HG03575 (cell line): Measurements from ENCODE around the gene B2M.
"Not testable (repeated sequence)": the region's sequence is repeated elsewhere in the genome, so short reads cannot be mapped to it uniquely, and the experiment has no call there.

ENCODE experiments used
- ATAC-seq: cut with Tn5 transposase; IDR thresholded peaks from one replicate; pipeline ENCODE4 v1.9.1; 2021; ENCODE audit not compliant: unreplicated experiment, insufficient number of reproducible peaks, low FRiP score; ENCODE audit errors: extremely low read depth

B2M gene

DNA sequence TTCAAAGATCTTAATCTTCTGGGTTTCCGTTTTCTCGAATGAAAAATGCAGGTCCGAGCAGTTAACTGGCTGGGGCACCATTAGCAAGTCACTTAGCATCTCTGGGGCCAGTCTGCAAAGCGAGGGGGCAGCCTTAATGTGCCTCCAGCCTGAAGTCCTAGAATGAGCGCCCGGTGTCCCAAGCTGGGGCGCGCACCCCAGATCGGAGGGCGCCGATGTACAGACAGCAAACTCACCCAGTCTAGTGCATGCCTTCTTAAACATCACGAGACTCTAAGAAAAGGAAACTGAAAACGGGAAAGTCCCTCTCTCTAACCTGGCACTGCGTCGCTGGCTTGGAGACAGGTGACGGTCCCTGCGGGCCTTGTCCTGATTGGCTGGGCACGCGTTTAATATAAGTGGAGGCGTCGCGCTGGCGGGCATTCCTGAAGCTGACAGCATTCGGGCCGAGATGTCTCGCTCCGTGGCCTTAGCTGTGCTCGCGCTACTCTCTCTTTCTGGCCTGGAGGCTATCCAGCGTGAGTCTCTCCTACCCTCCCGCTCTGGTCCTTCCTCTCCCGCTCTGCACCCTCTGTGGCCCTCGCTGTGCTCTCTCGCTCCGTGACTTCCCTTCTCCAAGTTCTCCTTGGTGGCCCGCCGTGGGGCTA, at the start of gene B2M, which contains the start of gene PATL2:
B2M (plus strand) TSS at position 422 of the 647 bp plus-strand sequence; CDS start at position 452, 30 bp downstream.
PATL2 (minus strand) TSS at position 228 of the 647 bp plus-strand sequence. CDS start 34,833 bp downstream, outside the sequence.
- ATAC-seq: peak; percentile 82

DNA sequence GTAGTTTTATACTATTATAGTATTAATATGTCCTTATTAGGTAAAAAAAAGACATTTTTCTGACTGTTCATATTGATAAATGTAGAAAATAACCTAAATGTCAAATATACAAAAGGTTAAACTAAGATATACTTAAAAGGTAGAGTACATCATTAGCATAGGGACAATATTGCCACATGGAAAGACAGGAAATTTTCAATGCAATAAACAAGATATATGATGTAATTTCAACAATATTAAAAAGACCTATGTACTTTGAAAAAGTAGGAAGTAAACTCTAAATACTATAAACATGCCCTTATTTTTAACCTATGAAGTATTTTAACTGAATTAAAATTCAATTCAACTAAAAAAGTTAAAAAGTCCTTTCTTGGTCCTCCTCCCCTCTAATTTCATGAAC, 49.7 kb upstream of the B2M start:
- no peak for ATAC-seq

DNA sequence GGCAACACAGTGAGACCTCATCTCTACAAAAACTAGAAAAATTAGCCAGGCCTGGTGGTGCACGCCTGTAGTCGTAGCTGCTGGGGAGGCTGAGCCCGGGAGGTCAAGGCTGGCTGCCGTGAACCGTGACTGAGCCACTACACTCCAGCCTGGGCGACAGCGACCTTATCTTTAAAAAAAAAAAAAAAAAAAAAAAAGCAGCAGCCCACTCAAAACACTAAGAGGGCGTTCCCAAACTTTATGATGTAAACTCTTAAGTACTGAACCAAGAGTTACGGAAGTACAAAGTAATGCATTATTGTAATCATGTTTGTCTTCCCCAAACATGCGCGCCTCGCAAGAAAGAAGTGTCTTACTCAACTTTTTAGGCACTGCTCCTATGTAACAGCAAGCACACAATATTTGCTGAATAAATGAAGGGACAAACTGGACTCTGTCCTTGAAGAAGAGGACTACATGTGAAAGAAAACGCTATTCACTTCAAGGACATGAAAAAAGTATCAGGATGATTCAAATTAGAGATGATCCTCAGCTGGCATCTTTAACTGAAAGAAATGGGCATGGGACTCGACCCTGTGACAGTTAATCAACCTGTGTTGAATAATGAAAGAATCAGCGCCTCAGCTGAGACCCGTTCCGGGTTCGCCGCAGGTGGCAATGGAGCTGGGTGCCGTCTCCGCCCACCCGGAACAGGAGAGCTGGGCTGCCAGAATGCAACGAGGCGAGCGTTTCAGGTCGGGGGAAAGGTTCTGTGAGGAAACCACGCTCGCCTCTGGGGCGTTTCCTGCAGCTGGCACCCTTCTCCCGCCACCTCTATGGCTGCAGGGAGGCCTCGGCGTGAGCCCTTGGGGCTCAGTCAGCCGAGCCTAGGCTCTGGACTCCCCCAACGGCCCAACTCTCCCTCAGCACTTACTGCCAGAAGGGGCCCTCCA, 48.6 kb upstream of the B2M start:
- ATAC-seq: peak; percentile 5

DNA sequence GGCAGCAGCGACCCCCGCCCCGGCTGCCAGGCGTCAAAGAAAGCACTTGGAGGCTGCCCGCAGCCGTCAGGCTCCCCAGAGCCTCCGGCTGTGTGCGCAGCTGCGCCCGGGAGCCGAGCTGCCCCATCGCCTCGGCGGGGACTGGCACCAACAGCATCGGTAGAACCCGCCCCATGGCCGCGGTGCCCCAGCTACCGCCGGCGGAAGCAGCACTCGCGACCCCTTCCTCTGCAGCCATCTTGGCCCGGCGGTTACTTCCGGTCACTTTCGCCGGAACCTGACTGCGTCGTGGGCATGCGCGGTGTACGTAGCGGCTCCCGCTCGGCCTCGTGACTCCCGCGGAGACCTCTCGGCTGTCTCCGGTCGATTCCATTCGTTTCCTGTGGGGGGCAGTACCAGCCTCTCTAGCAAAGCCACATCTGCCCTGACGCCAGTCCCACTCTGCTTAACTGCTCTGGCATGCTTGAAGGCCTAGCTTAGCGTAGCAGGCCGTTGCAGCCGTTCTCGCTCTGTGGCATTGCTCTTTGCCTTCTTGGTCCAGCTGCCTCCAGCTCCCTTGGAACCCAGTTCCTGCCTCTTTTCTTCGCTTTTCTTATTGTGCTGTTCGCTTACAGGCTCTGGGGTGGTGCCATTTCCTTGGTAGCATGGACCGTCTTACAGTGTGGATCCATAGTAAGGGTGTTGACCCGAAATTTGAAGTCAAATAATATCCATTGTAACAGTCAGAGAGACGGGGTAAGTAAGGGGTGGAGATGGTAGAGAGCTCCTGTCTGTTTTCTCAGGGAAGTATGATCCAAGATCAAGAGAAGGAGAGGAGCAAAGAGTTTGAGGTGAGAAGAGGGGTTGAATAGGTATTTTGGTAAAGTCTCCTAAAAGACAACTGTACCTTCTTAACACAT, 47.7 kb upstream of the B2M start, which contains the start of gene SPG11:
SPG11 (minus strand) TSS at position 253 of the 899 bp plus-strand sequence; CDS start at position 238, 15 bp downstream.
- ATAC-seq: peak; percentile 35

DNA sequence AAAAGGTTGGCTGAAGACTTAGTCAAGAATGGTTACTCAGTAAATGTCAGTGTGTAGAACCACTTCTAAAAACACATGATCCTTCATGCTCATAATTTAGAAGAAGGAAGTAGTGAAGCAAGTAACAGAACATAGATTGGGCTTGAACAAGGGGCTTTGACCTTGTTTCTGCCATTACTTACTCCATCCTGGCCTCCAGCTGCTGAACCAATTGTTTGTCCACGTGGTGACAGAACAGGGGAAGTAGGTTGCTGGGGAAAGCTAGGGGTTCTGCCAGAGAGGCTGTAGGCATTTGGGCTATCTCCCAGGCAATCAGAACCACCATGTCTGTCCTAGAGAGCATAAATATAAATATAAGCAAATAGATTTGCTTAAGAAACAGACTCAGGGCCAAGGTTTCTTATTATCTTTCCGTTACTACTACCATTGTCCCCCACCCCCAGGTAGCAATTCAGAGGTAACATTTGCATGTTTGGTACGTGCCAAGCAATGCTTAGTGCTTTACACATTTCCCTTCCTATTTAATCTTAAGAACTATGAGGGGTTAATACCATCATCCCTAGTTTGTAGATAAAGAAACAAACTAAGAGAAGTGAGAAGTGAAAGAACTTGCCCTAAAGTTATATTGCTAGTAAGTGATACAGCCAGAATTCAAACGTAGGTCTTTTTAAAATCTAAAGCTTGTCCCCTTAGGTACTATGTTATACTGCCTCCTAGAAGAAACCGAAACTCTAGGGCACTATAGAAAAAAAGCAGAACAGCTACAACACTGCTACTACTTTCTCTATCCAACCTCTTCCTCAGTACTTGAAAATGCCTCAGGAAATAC, 44.9 kb upstream of the B2M start:
- ATAC-seq: no peak

DNA sequence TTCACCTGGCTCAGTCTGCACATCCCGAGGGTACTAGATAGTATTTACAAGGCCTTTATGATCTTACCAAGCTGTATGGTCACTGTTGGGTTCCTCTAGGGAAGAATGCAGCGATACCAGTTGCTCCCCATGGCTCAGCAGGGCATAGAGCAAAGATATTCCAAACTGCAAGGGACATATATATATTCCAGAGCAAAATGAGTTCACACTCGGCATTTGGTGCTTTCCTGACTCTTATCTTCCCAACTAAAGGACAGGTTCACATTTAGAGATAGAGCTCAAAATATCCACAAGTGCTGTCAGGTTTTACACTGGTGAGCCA, 44.3 kb upstream of the B2M start:
- no peak for ATAC-seq

DNA sequence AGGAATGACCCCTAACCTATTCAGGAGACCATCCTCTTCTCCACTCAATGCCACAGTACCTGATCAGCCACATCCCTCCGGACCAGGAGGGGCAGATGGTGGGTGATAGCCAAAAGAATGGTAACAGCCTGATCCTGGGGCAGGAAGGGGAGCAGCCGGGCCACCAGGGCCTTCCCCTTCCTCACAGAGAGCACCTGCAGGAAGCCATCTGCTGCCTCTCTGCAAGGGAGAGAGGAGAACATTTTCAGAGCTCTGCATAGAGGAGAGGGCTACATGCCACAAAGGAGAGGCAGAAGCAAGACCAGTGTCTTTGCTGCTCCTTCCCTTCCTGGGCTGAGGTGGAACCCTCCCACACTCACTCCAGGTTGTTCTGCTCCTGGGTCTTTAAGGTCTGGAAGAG, 42.4 kb upstream of the B2M start:
- no peak for ATAC-seq

DNA sequence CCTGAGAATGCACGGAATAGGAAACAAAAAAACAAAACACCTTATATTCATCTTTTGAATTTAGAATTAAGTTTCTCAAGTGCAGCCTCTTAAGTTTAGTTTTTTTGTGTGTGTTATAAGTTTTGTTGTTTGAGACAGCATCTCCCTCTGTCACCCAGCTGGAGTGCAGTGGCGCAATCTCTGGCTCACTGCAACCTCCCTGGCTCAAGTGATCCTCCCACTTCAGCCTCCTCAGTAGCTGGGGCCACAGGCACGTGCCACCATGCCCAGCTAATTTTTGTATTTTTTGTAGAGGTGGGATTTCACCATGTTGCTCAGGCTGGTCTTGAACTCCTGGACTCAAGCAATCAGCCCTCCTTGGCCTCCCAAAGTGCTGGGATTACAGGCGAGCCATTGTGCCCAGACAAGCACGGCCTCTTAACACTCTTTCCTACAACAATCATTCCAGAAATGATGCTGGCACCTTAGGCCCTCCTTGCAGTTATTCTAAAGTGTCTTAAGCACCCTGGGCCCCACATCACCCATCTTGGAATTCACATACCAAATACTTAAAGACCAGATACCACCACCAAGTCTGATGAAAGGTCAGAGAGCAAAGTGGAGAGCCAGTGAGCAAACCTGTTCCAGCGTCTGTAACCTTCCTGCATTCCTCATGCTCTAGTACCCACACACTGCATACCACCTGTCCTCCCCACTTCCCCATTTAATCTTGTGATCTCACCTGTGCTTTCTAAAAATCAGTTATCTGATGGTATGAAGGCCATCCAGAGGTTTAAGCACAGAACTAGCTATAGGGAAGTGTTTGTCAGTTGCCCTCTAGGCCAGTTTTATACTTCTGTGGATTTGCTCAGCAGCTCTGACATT, 41.0 kb upstream of the B2M start:
- ATAC-seq: no peak

DNA sequence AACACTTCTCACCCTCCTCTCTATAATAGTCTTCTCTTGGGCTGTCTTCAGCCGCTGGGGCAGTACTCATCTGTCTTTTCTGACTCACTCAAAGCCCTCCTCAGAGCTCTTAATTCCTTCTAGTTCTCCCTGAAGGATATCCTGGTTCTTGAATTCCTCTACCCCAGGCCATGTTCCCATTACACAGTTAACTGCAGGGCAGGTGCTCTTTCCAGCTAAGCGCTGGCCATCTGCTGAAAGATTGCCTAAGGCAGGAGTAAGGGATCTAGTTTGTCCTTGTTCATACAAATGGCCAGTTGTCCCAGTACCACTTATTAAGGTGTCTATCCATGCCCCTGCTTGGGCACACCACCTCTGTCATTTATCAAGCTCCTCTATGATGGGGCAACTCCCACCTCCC, 37.7 kb upstream of the B2M start:
- no peak for ATAC-seq

DNA sequence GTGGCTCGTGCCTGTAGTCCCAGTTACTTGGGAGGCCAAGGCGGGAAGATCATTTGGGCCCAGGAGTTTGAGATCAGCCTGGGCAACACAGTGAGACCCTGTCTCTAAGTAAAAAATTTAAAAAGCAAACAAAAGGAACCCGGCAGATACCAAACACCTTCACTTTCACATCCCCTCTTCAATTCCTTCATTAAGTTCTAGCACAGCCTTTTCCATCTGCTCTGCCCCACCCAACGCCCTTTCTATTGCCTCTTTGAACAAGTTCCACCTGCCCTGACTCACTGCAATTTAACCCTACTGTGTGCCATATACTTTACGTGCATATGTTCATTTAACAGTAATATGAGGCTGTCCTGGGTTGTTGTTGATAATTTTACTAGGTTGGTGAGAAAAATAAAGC, 35.4 kb upstream of the B2M start:
- no peak for ATAC-seq

DNA sequence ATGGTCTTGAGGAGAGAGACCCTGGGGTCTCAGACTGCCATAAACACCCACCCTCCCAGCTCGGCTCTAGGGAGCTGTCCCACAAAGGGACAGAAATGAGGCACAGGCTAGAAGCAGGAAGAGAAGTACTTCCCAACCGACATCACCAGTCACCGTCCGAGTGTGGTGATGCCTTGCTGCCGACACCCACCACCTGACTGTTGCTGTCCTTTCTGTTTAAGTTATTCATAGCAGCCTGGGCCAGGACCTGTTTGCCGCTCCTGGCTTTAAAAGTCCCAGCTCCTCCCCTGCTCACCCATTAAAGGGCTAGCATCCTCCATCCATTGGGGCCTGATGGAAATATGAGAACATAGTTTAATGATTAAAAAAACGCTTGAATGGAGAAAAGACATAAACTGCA, 34.6 kb upstream of the B2M start:
- ATAC-seq: no peak

DNA sequence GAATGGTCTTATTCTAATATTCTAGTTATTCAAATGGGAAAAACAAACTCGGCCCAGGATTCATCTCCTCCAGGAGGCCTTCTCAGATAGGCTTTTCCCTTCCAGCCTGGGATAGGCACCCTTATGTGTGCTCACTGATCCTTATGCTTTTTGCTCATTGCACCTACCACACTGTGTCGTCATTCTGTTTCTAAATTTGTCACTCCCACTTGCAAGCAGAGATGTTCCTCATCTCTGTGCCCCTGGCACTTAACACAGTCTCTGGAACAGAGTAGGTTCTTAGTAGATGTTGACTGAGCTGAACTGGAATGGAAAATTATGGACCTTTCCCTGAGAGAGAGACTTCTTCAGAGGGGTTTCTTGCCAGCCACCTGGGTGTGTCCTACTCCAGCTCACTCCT, 29.1 kb upstream of the B2M start:
- ATAC-seq: no peak

DNA sequence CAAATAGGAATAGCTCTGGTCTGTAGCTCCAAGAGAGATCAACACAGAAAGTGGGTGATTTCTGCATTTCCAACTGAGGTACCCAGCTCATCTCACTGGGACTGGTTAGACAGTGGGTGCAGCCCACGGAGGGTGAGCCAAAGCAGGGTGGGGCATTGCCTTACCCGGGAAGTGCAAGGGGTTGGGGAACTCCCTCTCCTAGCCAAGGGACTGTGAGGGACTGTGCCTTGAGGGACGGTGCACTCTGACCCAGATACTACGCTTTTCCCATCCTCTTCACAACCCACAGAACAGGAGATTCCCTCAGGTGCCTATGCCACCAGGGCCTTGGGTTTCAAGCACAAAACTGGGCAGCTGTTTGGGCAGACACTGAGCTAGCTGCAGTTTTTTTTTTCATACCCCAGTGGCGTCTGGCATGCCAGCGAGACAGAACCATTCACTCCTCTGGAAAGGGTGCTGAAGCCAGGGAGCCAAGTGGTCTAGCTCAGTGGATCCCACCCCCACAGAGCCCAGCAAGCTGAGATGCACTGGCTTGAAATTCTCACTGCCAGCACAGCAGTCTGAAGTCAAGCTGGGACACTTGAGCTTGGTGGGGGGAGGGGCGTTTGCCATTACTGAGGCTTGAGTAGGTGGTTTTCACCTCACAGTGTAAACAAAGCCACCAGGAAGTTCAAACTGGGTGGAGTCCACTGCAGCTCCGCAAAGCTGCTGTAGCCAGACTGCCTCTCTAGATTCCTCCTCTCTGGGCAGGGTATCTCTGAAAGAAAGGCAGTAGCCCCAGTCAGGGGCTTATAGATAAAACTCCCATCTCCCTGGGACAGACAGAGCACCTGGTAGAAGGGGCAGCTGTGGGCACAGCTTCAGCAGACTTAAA, 28.3 kb upstream of the B2M start:
- not testable (repeated sequence) for ATAC-seq

DNA sequence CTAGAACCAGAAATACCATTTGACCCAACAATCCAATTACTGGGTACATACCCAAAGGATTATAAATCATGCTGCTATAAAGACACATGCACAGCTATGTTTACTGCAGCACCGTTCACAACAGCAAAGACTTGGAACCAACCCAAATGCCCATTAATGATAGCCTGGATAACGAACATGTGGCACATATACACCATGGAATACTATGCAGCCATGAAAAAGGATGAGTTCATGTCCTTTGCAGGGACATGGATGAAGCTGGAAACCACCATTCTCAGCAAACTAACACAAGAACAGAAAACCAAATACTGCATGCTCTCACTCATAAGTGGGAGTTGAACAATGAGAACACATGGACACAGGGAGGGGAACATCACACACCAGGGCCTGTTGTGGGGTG, 22.0 kb upstream of the B2M start:
- ATAC-seq: not testable (repeated sequence)

DNA sequence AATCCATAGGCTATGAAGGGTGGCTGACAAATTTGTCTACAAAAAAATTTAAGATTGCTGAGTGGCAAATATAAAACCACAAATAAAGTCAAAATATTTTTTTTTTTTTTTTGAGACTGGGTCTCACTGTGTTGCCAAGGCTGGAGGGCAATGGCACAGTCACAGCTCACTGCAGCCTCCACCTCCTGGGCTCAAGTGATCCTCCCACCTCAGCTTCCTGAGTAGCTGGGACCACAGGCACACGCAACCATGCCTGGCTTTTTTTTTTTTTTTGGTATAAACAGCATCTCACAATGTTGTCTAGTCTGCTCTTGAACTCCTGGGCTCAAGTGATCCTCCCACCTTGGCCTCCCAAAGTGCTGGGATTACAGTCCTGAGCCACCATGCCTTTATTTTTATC, 21.1 kb upstream of the B2M start:
- ATAC-seq: not testable (repeated sequence)

DNA sequence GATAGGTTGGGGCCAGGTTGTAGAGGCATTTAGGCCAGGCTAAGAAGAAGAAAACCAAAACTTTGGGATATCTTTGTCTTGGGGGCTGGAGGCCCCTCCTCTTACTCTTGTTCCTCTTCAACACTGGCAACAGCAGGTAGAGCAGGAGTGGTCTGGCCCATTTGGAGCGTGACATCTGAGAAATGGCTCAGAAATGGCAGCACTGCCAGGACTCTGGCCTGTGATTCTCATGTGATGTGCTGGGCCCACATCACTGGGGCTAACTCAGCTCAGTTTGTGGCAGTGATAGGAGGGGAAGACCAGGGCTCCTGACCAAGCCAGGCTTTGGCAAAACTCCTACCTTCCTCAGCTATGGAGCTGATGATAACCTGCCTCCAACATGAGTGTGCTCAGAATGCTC, 18.7 kb upstream of the B2M start:
- ATAC-seq: no peak

DNA sequence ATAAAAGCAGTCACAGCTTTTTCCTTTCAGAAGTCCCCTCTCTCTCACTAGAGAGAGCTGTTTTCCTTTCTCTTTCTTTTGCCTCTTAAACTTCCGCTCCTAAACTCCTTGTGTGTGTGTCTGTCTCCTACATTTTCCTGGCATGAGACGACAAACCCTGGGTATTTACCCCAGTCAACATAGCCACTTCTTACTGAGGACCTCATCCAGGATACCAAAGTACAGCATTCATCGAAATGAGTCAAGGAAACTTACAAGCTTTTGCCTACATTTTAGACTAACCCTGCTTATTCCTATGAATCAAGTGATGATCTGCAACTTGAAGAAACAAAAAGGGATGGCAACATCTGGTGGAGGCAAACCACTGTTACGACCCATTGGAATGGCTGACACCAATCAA, 16.9 kb upstream of the B2M start:
- ATAC-seq: no peak
